HG02610 (cell line): ENCODE results near the gene TSPAN14.

Experiments
- ATAC-seq: cut with Tn5 transposase; IDR thresholded peaks from one replicate; pipeline ENCODE4 v1.9.1; 2021; ENCODE audit warnings: mild to moderate bottlenecking, moderate library complexity; ENCODE audit not compliant: unreplicated experiment

Gene TSPAN14

GRCh38 chr10:80580638-80581468 lies 126.7 kb downstream of the TSPAN14 start:
- ATAC-seq, result no peak

GRCh38 chr10:80581469-80581835 lies 127.3 kb downstream of the TSPAN14 start:
- ATAC-seq, result no peak

GRCh38 chr10:80582286-80582960 lies 128.3 kb downstream of the TSPAN14 start:
- no peak for ATAC-seq
